Vagina (tissue), 2 donors: ENCODE measurements around the gene GRN. TPM values are rescaled to one million over a fixed set of nuclear protein-coding genes. Genes with fewer than 3 reads are reported as not detected.

Experiments
- DNase-seq, 2 donors: peaks; one replicate each; pipeline ENCODE4 v3.0.0-alpha.2; 2017; ENCODE audit errors: extremely low spot score in 2 of 2
- H3K27ac ChIP-seq: fragments of 200-600 bp; sonication (generic); one replicate; pipeline ENCODE4 v1.5.1; 2019
- H3K27me3 ChIP-seq: fragments of 200-600 bp; sonication (generic); one replicate; pipeline ENCODE4 v1.5.1; 2019
- H3K36me3 ChIP-seq, 2 donors: fragments of 200-600 bp; sonication (generic); one replicate each; pipeline ENCODE4 v1.5.1; 2017 to 2019
- H3K4me1 ChIP-seq: fragments of 200-600 bp; sonication (generic); one replicate; pipeline ENCODE4 v1.5.1; 2019
- H3K4me3 ChIP-seq, 2 donors: fragments of 200-600 bp; sonication (generic); 1 replicate in 1 of 2; 2 replicates in 1 of 2; pipeline ENCODE4 v1.5.1; 2016 to 2019
- H3K9me3 ChIP-seq: fragments of 200-600 bp; sonication (generic); one replicate; pipeline ENCODE4 v1.5.1; 2019
- POLR2A ChIP-seq, 2 donors: fragments of 450-650 bp; IDR thresholded peaks; one replicate each; pipeline ENCODE4 v1.6.1; 2017; ENCODE audit warnings: antibody characterized with exemption in 2 of 2, mild to moderate bottlenecking in 2 of 2, moderate library complexity in 2 of 2
- POLR2AphosphoS5 ChIP-seq, 2 donors: sonication (generic); formaldehyde crosslinking; IDR thresholded peaks; one replicate each; pipeline ENCODE4 v1.9.0; 2017; ENCODE audit warnings: antibody characterized with exemption in 2 of 2, mild to moderate bottlenecking in 2 of 2, low read depth in 1 of 2; ENCODE audit not compliant: insufficient read depth in 1 of 2
- intact Hi-C: fragments of 100-400 bp; cut with DNase I; formaldehyde crosslinking; loops from one replicate; pipeline ENCODE4 v1.15.1; 2023
- total RNA-seq: library from RNA; depleted of rRNA; stranded (reverse); fragments of >200 nt; gene quantifications from one replicate; pipeline ENCODE4 v1.2.3, GENCODE V29; 2016
- TF ChIP-seq, protein P1 (sequence below), 3 experiments: fragments of 450-650 bp in 2 of 3; fragments of 200-600 bp in 1 of 3; sonication (generic) in 1 of 3; IDR thresholded peaks; one replicate each; pipeline ENCODE4 v1.5.1; 2017 to 2019; ENCODE audit warnings: antibody characterized with exemption in 3 of 3, mild to moderate bottlenecking in 2 of 3, moderate library complexity in 2 of 3

Gene GRN
- total RNA-seq, 1 donor from 2014 or later, result 268 TPM

DNA sequence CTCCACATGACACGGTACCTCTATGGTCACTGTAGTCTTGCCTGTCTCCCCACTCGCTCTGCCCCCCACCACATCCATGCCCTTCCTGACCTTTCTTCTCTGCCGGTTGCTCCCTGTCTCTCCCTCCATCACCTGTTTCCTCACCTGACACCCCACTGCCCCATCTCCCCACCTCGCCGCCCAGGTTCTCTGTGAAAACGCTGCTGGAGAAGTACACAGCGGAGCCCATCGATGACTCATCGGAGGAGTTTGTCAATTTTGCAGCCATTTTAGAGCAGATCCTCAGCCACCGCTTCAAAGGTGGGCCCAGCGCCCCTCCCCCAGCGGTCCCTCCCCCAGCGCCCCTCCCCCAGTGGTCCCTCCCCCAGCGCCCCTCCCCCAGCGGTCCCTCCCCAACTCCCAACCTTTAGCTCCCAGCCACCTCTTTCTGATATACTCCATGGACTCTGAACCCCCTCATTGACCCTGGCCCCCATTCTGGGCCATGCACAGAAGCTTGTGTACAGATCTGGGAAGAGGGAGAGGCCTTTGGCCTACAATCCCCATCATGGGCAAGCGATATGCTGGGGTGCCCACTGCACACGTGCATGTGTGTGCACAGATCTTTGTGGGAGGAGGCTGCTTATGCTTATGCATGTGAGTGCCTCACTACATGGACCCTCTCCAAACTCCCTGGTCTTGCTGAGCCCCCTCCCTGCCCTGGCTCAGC is 32.6 kb upstream of the GRN start:
- Histone ChIP-seq H3K27ac (no peak overlapping the region), H3K4me1 (peaks cover 25% of the 10 kb centered on the region), H3K9me3 (no peaks in the 10 kb centered on the region), H3K4me3 (no peak overlapping the region), H3K36me3 (no peaks in the 10 kb centered on the region), H3K27me3 (peaks cover 6% of the 10 kb centered on the region)
- no peak for TF ChIP-seq POLR2AphosphoS5 (IDR thresholded peaks at IDR 0.05; ENCODE audit: insufficient read depth in 1 of 2, low read depth in 1 of 2)
- no peak for TF ChIP-seq POLR2A (IDR thresholded peaks at IDR 0.05)
- TF ChIP-seq, protein P1, sequence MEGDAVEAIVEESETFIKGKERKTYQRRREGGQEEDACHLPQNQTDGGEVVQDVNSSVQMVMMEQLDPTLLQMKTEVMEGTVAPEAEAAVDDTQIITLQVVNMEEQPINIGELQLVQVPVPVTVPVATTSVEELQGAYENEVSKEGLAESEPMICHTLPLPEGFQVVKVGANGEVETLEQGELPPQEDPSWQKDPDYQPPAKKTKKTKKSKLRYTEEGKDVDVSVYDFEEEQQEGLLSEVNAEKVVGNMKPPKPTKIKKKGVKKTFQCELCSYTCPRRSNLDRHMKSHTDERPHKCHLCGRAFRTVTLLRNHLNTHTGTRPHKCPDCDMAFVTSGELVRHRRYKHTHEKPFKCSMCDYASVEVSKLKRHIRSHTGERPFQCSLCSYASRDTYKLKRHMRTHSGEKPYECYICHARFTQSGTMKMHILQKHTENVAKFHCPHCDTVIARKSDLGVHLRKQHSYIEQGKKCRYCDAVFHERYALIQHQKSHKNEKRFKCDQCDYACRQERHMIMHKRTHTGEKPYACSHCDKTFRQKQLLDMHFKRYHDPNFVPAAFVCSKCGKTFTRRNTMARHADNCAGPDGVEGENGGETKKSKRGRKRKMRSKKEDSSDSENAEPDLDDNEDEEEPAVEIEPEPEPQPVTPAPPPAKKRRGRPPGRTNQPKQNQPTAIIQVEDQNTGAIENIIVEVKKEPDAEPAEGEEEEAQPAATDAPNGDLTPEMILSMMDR (IDR thresholded peaks at IDR 0.05), result no peak
- no peak for DNase-seq
- intact Hi-C loops, result no loop called here

DNA sequence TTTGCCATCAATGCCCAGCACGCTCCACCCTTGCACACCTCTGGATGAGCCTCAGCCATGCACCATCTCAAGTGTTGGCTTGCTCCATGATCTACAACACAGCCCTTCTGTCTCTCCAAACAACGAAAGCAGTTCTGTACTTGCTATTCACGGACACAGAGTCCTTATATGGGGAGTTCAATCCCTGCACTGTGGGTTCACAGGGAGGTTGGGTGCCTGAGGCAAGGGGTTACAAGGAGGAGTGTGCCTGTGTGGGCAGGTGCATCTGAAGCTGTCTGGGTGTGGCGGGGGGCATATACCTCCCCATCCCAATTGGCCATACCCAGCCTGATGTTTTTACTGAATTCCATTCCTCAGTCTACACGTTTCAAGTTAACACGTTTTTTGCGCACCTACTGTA is 31.1 kb upstream of the GRN start:
- Histone ChIP-seq H3K27me3 (peaks cover 6% of the 10 kb centered on the region), H3K4me3 (no peak overlapping the region), H3K36me3 (no peaks in the 10 kb centered on the region), H3K4me1 (peaks cover 11% of the 10 kb centered on the region), H3K9me3 (no peaks in the 10 kb centered on the region), H3K27ac (no peak overlapping the region)
- intact Hi-C loops, result no loop called here
- no peak for TF ChIP-seq POLR2AphosphoS5 (IDR thresholded peaks at IDR 0.05; ENCODE audit: insufficient read depth in 1 of 2, low read depth in 1 of 2)
- TF ChIP-seq, protein P1 (IDR thresholded peaks at IDR 0.05), result no peak
- no peak for TF ChIP-seq POLR2A (IDR thresholded peaks at IDR 0.05)
- no peak for DNase-seq

DNA sequence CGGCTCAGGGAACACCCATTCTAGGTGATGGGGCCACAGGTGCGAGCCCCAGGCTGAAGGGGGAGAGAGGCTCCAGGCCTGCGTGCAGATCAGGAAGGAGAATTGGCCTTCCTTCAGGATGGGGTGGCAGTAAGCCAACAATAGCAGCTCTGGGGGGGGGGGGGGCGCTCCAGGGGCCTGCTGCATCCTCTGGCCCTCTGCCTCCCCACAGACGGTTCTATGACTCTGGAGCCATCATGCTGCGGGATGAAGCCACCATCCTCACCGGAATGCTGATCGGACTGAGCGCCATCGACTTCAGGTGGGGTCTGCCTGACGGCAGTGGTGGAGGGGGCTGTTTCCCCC is 30.6 kb upstream of the GRN start:
- Histone ChIP-seq H3K27me3 (peaks cover 6% of the 10 kb centered on the region), H3K9me3 (no peaks in the 10 kb centered on the region), H3K4me3 (no peak overlapping the region), H3K36me3 (peaks cover 0 to 2% of the 10 kb centered on the region in 2 donors), H3K4me1 (peaks cover 6% of the 10 kb centered on the region), H3K27ac (no peak overlapping the region)
- DNase-seq, result no peak
- intact Hi-C loops, result no loop called here
- no peak for TF ChIP-seq POLR2A (IDR thresholded peaks at IDR 0.05)
- TF ChIP-seq, protein P1 (IDR thresholded peaks at IDR 0.05), result no peak
- no peak for TF ChIP-seq POLR2AphosphoS5 (IDR thresholded peaks at IDR 0.05; ENCODE audit: insufficient read depth in 1 of 2, low read depth in 1 of 2)

DNA sequence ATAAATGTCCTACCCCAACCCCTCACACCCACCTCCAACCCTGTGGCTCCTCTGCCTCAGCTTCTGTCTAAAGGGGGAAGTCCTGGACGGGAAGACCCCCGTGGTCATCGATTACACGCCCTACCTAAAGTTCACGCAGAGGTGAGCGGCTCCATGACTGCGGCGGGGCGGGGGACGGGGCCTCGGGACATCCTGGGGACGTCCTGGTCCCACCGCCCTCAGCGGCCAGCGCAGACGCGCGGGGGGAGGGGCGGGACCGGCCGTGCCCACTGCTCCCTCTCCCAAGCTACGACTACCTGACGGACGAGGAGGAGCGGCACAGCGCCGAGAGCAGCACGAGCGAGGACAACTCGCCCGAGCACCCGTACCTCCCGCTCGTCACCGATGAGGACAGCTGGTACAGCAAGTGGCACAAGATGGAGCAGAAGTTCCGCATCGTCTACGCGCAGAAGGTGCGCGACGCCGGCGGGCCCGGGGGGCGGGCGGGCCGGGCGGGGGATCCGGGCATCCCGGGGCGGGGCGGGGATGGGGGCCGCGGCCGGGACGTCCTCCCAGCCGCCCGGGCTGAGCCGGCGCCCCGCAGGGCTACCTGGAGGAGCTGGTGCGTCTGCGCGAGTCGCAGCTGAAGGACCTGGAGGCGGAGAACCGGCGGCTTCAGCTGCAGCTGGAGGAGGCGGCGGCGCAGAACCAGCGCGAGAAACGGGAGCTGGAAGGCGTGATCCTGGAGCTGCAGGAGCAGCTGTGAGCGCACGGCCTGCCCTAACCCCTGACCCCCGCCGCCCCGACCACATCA is 30.0 kb upstream of the GRN start:
- Histone ChIP-seq H3K9me3 (no peaks in the 10 kb centered on the region), H3K4me3 (peak overlapping the region; percentile 15 to 45), H3K4me1 (peaks cover 6% of the 10 kb centered on the region), H3K36me3 (peaks cover 0 to 8% of the 10 kb centered on the region in 2 donors), H3K27me3 (peaks cover 6% of the 10 kb centered on the region), H3K27ac (no peak overlapping the region)
- TF ChIP-seq, protein P1 (IDR thresholded peaks at IDR 0.05), result no peak
- TF ChIP-seq POLR2A (IDR thresholded peaks at IDR 0.05) (no peak), POLR2AphosphoS5 (IDR thresholded peaks at IDR 0.05; ENCODE audit: insufficient read depth in 1 of 2, low read depth in 1 of 2) (no peak)
- no peak for DNase-seq
- intact Hi-C loops, result no loop called here
